Skin epidermis (tissue), 12 donors: Measurements from ENCODE around the gene MMP1.
A peak's percentile ranks its signal among the peaks of the same experiment; 100 is the strongest.
"Not testable (repeated sequence)": the region's sequence is repeated elsewhere in the genome, so short reads cannot be mapped to it uniquely, and the experiment has no call there.

Source experiments
- H3K27ac ChIP-seq, 21 experiments: fragments of 200-600 bp; sonication (generic) in 11 of 21; one replicate each; pipeline ENCODE4 v1.5.0; 2020; ENCODE audit warnings: mild to moderate bottlenecking in 3 of 21, inconsistent platforms in 2 of 21, moderate library complexity in 2 of 21
- H3K4me3 ChIP-seq, 7 experiments: fragments of 200-600 bp; sonication (generic) in 2 of 7; one replicate each; pipeline ENCODE4 v1.5.0; 2020; ENCODE audit warnings: inconsistent platforms in 2 of 7, mild to moderate bottlenecking in 2 of 7, moderate library complexity in 1 of 7

The MMP1 gene

GRCh38 chr11:102770191-102770590 lies 27.8 kb downstream of the MMP1 start:
- Histone ChIP-seq H3K27ac (no peak overlapping the region), H3K4me3 (no peak overlapping the region)

GRCh38 chr11:102767800-102768199 lies 30.2 kb downstream of the MMP1 start:
- Histone ChIP-seq H3K4me3 (no peak overlapping the region), H3K27ac (no peak overlapping the region)

GRCh38 chr11:102763440-102763839 lies 34.5 kb downstream of the MMP1 start:
- no peak overlapping the region for H3K27ac ChIP-seq
- H3K4me3 ChIP-seq: no peak overlapping the region

DNA sequence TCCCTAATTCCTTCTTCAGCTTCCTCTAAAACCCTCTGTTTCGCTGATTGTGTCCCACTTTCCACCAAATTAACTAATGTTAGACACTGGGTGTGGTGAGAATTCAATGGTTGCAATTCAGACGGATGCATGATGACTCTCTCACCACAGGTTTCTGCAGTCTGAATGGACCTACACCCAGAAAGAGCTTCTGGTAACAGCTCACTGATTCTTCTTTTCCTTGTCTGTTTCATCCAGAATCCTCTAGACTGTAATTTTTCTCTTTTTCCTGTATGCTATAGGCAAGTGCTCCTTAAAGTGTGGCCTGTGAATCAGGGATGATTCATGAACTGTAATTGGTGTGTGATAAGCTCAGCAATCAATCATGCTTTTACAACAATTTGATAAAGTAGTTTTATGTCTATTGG lies 35.6 kb downstream of the MMP1 start:
- Histone ChIP-seq H3K4me3 (no peak overlapping the region), H3K27ac (no peak overlapping the region)

GRCh38 chr11:102761646-102762238 lies 36.2 kb downstream of the MMP1 start:
- Histone ChIP-seq H3K27ac (no peak overlapping the region), H3K4me3 (no peak overlapping the region)

DNA sequence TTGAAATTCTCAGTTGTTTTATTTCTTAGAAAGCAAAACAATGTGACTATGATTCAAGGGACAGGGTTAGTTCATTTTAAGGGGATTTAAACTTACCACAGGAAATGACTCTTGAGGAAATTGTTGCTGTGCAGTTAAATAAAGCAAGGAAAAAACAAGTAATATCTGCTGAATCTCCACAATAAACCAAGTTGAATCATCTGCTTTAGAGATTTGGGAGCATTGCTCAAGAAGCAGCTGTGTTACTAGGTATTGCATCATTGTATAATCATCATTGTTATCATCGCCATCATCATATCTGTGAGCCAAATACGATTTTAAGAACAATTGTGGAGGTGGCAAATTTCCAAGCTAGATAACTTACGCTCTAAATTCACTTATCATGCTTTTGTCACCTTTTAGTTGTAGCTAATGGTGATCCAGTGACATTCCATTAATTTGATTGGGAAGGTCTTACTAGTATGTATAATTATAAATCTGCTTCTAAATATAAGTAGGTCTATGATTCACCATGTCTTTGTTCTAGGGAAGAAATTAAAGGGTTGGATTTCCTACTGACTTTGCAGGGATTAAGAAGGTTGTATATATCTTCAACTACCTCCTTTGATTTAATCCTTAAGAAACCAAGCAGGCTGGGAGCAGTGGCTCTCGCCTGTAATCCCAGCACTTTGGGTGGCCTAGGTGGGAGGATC lies 37.5 kb downstream of the MMP1 start:
- no peak overlapping the region for H3K4me3 ChIP-seq

DNA sequence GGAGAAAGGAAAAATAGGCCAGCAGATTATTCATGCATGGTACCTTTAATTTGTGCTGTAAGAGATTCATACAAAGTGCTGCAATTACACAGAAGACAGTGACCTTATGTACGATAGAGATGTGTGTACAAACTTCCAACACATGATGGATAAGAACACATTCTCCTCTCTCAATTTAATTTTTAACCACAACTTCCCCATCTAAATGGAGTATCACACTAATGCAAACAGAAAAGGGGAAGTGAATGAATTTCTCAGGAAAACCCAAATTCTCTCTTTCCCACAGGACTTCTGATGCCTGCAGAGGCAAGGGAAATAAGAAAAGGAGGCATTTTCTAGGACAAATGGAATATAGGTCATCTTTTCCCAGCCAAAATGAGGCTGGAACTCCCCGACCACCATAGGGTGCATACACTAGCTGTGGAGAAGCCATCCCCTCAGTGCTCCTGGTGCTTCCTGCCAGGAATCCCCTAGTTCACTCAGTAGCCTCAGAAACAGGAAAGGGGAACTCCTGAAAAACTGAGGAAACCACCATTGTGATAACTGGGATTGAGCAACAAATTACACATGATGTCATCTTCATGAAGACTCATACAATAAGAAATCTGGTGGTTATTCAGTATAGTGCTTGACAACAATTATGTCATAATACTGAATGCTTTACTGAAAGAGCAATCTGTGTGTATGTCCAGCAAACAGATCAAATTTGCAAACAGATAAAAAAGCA lies 40.0 kb downstream of the MMP1 start:
- no peak overlapping the region for H3K27ac ChIP-seq
- H3K4me3 ChIP-seq: no peak overlapping the region

More for the DNA sequence above, 37.5 kb downstream of the MMP1 start:
- H3K27ac ChIP-seq: no peak overlapping the region

DNA sequence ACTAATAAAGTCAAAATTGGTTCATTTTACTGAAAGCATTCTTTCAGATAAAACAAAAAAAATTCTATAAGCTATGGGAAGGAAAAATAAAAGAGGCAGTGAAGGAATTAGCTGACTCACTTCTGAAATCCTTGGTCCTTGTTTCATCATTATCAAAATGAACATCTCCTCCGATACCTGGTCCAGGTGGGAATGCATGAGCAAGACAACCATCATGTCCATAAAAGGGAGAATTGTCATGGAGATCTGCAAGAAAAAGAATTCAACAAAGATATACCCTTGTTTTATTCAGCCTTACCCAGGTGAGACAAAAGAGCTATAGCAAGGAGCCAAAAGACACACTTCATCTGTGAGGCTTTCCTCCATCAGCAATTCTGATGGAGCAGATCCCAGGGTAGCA lies 44.7 kb downstream of the MMP1 start:
- H3K27ac ChIP-seq: no peak overlapping the region

DNA sequence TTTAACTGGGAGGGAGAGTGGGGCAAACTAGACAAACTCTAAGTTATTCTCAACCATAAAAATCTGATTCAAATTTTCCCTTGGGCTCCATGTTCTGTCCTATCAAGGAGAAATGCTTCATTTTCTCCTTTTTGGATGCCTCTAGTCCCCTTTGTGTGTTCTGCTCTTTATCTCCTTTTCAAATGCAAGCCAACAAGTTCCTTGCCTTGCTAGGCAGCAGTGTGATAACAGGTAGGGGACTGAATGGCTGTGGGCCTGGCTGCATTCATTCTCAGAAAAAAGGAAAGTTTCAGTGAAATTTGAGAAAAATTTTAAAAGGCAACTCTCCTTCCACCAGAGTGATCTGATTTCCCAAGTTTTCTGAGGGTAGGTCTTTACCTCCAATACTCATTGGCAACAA lies 46.3 kb downstream of the MMP1 start:
- Histone ChIP-seq H3K27ac (no peak overlapping the region), H3K4me3 (no peak overlapping the region)

More for the DNA sequence above, 44.7 kb downstream of the MMP1 start:
- no peak overlapping the region for H3K4me3 ChIP-seq

- no peak overlapping the region for H3K27ac ChIP-seq
- H3K4me3 ChIP-seq: no peak overlapping the region
These were observed 48.7 kb downstream of the MMP1 start for GRCh38 chr11:102749101-102749722.

GRCh38 chr11:102746746-102747578 lies 51.0 kb downstream of the MMP1 start:
- peak overlapping the region in 1 of 21 experiments; percentile 50 for H3K27ac ChIP-seq
- not testable (repeated sequence) for H3K4me3 ChIP-seq
